Mesothelial cell of epicardium (in vitro differentiated cells): ENCODE results near the gene TOM1L2. TPM values are rescaled to one million over a fixed set of nuclear protein-coding genes. Genes with fewer than 3 reads are reported as not detected.

Source experiments
- DNase-seq, 2 experiments: peaks; one replicate each; pipeline ENCODE4 v3.0.0; 2021; ENCODE audit warnings: low spot score in 2 of 2; ENCODE audit not compliant: unreplicated experiment in 2 of 2
- H3K27ac Mint-ChIP-seq: 2 replicates; pipeline ENCODE4 v1.8.0; 2021; ENCODE audit warnings: mixed read lengths
- H3K27me3 Mint-ChIP-seq: 2 replicates; pipeline ENCODE4 v1.8.0; 2021; ENCODE audit warnings: low read depth, mixed read lengths
- H3K36me3 Mint-ChIP-seq: 2 replicates; pipeline ENCODE4 v1.8.0; 2021; ENCODE audit warnings: mixed read lengths
- H3K4me1 Mint-ChIP-seq: 2 replicates; pipeline ENCODE4 v1.8.0; 2021; ENCODE audit warnings: mixed read lengths
- H3K4me3 Mint-ChIP-seq: 2 replicates; pipeline ENCODE4 v1.8.0; 2021; ENCODE audit warnings: mild to moderate bottlenecking, moderate library complexity, mixed read lengths
- H3K9me3 Mint-ChIP-seq: 2 replicates; pipeline ENCODE4 v1.8.0; 2021; ENCODE audit warnings: mixed read lengths
- CTCF ChIP-seq: fragments of 200-600 bp; sonication (generic); IDR thresholded peaks from one replicate; pipeline ENCODE4 v1.5.0; 2021; ENCODE audit warnings: antibody characterized with exemption; ENCODE audit not compliant: unreplicated experiment
- total RNA-seq: library from RNA; stranded (reverse); gene quantifications from 3 replicates; pipeline ENCODE4 v1.2.1, GENCODE V29; 2021

The TOM1L2 gene
- total RNA-seq, 1 donor from 2014 or later = 126 TPM

GRCh38 chr17:17868641-17869522 lies 103.3 kb downstream of the TOM1L2 start:
- peak overlapping the region; percentile 96 for H3K27ac Mint-ChIP-seq
- H3K4me1 Mint-ChIP-seq = peaks cover 28% of the 10 kb centered on the region
- DNase-seq = no peak
- no peaks in the 10 kb centered on the region for H3K9me3 Mint-ChIP-seq
- TF ChIP-seq CTCF = no peak
- H3K4me3 Mint-ChIP-seq = peak overlapping the region; percentile 34
- H3K27me3 Mint-ChIP-seq = no peaks in the 10 kb centered on the region
- H3K36me3 Mint-ChIP-seq = peaks cover 8% of the 10 kb centered on the region

- peaks cover 14% of the 10 kb centered on the region for H3K36me3 Mint-ChIP-seq
- peaks cover 23% of the 10 kb centered on the region for H3K4me1 Mint-ChIP-seq
- no peak for TF ChIP-seq CTCF
- no peak overlapping the region for H3K27ac Mint-ChIP-seq
- H3K4me3 Mint-ChIP-seq = no peak overlapping the region
- H3K27me3 Mint-ChIP-seq = no peaks in the 10 kb centered on the region
- H3K9me3 Mint-ChIP-seq = no peaks in the 10 kb centered on the region
- no peak for DNase-seq
These were observed 105.3 kb downstream of the TOM1L2 start for GRCh38 chr17:17866897-17867296.

GRCh38 chr17:17866425-17866824 lies 105.8 kb downstream of the TOM1L2 start:
- H3K36me3 Mint-ChIP-seq = peaks cover 14% of the 10 kb centered on the region
- no peak for DNase-seq
- no peaks in the 10 kb centered on the region for H3K9me3 Mint-ChIP-seq
- no peak overlapping the region for H3K4me3 Mint-ChIP-seq
- peaks cover 23% of the 10 kb centered on the region for H3K4me1 Mint-ChIP-seq
- no peaks in the 10 kb centered on the region for H3K27me3 Mint-ChIP-seq
- TF ChIP-seq CTCF = no peak
- no peak overlapping the region for H3K27ac Mint-ChIP-seq

GRCh38 chr17:17865035-17865434 lies 107.2 kb downstream of the TOM1L2 start:
- H3K9me3 Mint-ChIP-seq = no peaks in the 10 kb centered on the region
- TF ChIP-seq CTCF = no peak
- no peak overlapping the region for H3K4me3 Mint-ChIP-seq
- peaks cover 23% of the 10 kb centered on the region for H3K4me1 Mint-ChIP-seq
- peaks cover 14% of the 10 kb centered on the region for H3K36me3 Mint-ChIP-seq
- no peak overlapping the region for H3K27ac Mint-ChIP-seq
- no peak for DNase-seq
- no peaks in the 10 kb centered on the region for H3K27me3 Mint-ChIP-seq

- DNase-seq = no peak
- Mint-ChIP-seq H3K27me3 (no peaks in the 10 kb centered on the region), H3K36me3 (peaks cover 8% of the 10 kb centered on the region), H3K4me1 (peaks cover 2% of the 10 kb centered on the region), H3K4me3 (no peak overlapping the region), H3K9me3 (no peaks in the 10 kb centered on the region), H3K27ac (peak overlapping the region; percentile 2)
- TF ChIP-seq CTCF = no peak
These were observed 111.5 kb downstream of the TOM1L2 start for GRCh38 chr17:17860766-17861107.
